Activated CD4-positive, alpha-beta T cell treated with anti-CD3 and anti-CD28 coated beads, Interleukin-2, amount 10 ng/mL, durations not matched to agents 7 days and 5 days (primary cell): ENCODE measurements around the gene PKP3. TPM values are rescaled to one million over a fixed set of nuclear protein-coding genes. Genes with fewer than 3 reads are reported as not detected.

ENCODE experiments used
- CTCF ChIA-PET: fragments of 350-600 bp; sonication (Branson Sonifier 250); formaldehyde crosslinking; loops from one replicate; lab custom pipeline; 2021; ENCODE audit warnings: antibody characterized with exemption; lab: Charles Lee
- POLR2A ChIA-PET: fragments of 350-600 bp; sonication (Branson Sonifier 250); formaldehyde crosslinking; loops from one replicate; lab custom pipeline; 2021; ENCODE audit warnings: antibody characterized with exemption; lab: Charles Lee
- DNase-seq: peaks from one replicate; pipeline ENCODE4 v3.0.0-alpha.2; 2020
- H3K27ac Mint-ChIP-seq: one replicate; pipeline ENCODE4 v1.8.0; 2021; ENCODE audit warnings: mild to moderate bottlenecking, moderate library complexity, mixed read lengths
- H3K27me3 Mint-ChIP-seq: one replicate; pipeline ENCODE4 v1.8.0; 2021; ENCODE audit warnings: mixed read lengths
- H3K36me3 Mint-ChIP-seq: one replicate; pipeline ENCODE4 v1.8.0; 2021; ENCODE audit warnings: low read depth, mixed read lengths
- H3K4me1 Mint-ChIP-seq: one replicate; pipeline ENCODE4 v1.8.0; 2021; ENCODE audit warnings: mixed read lengths
- H3K4me3 Mint-ChIP-seq: one replicate; pipeline ENCODE4 v1.8.0; 2021; ENCODE audit warnings: mild to moderate bottlenecking, moderate library complexity, mixed read lengths
- H3K9me3 Mint-ChIP-seq: one replicate; pipeline ENCODE4 v1.8.0; 2021; ENCODE audit warnings: mixed read lengths
- total RNA-seq, 2 experiments: library from RNA; stranded (reverse); gene quantifications; one replicate each; pipeline ENCODE4 v1.2.3, GENCODE V29; 2021

The PKP3 gene
- total RNA-seq, 2 experiments from 2014 or later, result not detected

GRCh38 chr11:365831-366230 is 28.2 kb upstream of the PKP3 start:
- no peak overlapping the region for H3K27ac Mint-ChIP-seq
- DNase-seq, result no peak
- CTCF ChIA-PET, result interaction anchor here (1.0 to 2.6 kb wide), 2 partner anchors 17 to 115 kb away, joined by 3 to 12 read pairs; no protein-coding TSS in a partner anchor
- no peak overlapping the region for H3K4me3 Mint-ChIP-seq
- peaks cover 37% of the 10 kb centered on the region for H3K27me3 Mint-ChIP-seq
- POLR2A ChIA-PET, result no interaction called here
- H3K9me3 Mint-ChIP-seq, result peaks cover 5% of the 10 kb centered on the region
- H3K36me3 Mint-ChIP-seq, result no peaks in the 10 kb centered on the region
- peaks cover 12% of the 10 kb centered on the region for H3K4me1 Mint-ChIP-seq

GRCh38 chr11:367956-368413 is 26.0 kb upstream of the PKP3 start:
- Mint-ChIP-seq H3K4me3 (peak overlapping the region; percentile 58), H3K27me3 (peaks cover 42% of the 10 kb centered on the region), H3K36me3 (no peaks in the 10 kb centered on the region), H3K9me3 (no peaks in the 10 kb centered on the region), H3K4me1 (peaks cover 12% of the 10 kb centered on the region), H3K27ac (no peak overlapping the region)
- no peak for DNase-seq
- CTCF ChIA-PET, result interaction anchor here (1.4 kb wide), 2 partner anchors 29 to 151 kb away, joined by 4 to 5 read pairs; no protein-coding TSS in a partner anchor
- POLR2A ChIA-PET, result no interaction called here

GRCh38 chr11:368414-369335 is 25.3 kb upstream of the PKP3 start:
- ChIA-PET POLR2A (interaction anchor here (0.6 kb wide), 1 partner anchor 162 kb away, joined by 3 read pairs; the partner anchor contains the start of gene BET1L), CTCF (interaction anchor here (0.6 to 1.4 kb wide), 3 partner anchors 28 to 300 kb away, joined by 3 to 5 read pairs (median 4); no protein-coding TSS in a partner anchor)
- no peak for DNase-seq
- Mint-ChIP-seq H3K4me1 (peaks cover 12% of the 10 kb centered on the region), H3K4me3 (peak overlapping the region; percentile 58), H3K27me3 (peaks cover 42% of the 10 kb centered on the region), H3K36me3 (no peaks in the 10 kb centered on the region), H3K27ac (no peak overlapping the region), H3K9me3 (no peaks in the 10 kb centered on the region)

- Mint-ChIP-seq H3K27ac (no peak within 1 kb of the TSS), H3K27me3 (peaks cover 42% of the 10 kb centered on the region), H3K9me3 (no peaks in the 10 kb centered on the region), H3K4me3 (peak within 1 kb of the TSS; percentile 58), H3K36me3 (peaks cover 5% of the 10 kb centered on the region), H3K4me1 (peaks cover 12% of the 10 kb centered on the region)
- ChIA-PET POLR2A (no interaction called here), CTCF (interaction anchor here (0.9 to 1.4 kb wide), 2 partner anchors 28 kb away, joined by 3 to 4 read pairs; no protein-coding TSS in a partner anchor)
- peak; percentile 26 for DNase-seq
Measured at GRCh38 chr11:369336-370018, 24.5 kb upstream of the PKP3 start, which contains the start of gene B4GALNT4. Gene B4GALNT4 (plus strand): TSS chr11:369499. CDS start chr11:369804, 305 bp downstream.

GRCh38 chr11:370070-370941 is 23.7 kb upstream of the PKP3 start:
- peak overlapping the region; percentile 36 for H3K27ac Mint-ChIP-seq
- H3K36me3 Mint-ChIP-seq, result peaks cover 5% of the 10 kb centered on the region
- DNase-seq, result no peak
- peak overlapping the region; percentile 45 for H3K4me3 Mint-ChIP-seq
- no peaks in the 10 kb centered on the region for H3K9me3 Mint-ChIP-seq
- POLR2A ChIA-PET, result no interaction called here
- CTCF ChIA-PET, result interaction anchor here (0.9 kb wide), 1 partner anchor 27 kb away, joined by 3 read pairs; no protein-coding TSS in a partner anchor
- peaks cover 42% of the 10 kb centered on the region for H3K27me3 Mint-ChIP-seq
- H3K4me1 Mint-ChIP-seq, result peaks cover 12% of the 10 kb centered on the region

- DNase-seq, result no peak
- peaks cover 12% of the 10 kb centered on the region for H3K4me1 Mint-ChIP-seq
- peak overlapping the region; percentile 36 for H3K27ac Mint-ChIP-seq
- ChIA-PET CTCF (interaction anchor here (1.0 kb wide), 1 partner anchor 26 kb away, joined by 3 read pairs; no protein-coding TSS in a partner anchor), POLR2A (no interaction called here)
- no peaks in the 10 kb centered on the region for H3K9me3 Mint-ChIP-seq
- H3K36me3 Mint-ChIP-seq, result peaks cover 5% of the 10 kb centered on the region
- peaks cover 39% of the 10 kb centered on the region for H3K27me3 Mint-ChIP-seq
- peak overlapping the region; percentile 25 for H3K4me3 Mint-ChIP-seq
Measured at GRCh38 chr11:371051-371450, 23.0 kb upstream of the PKP3 start.

- Mint-ChIP-seq H3K36me3 (peaks cover 5% of the 10 kb centered on the region), H3K27ac (no peak overlapping the region), H3K27me3 (peaks cover 32% of the 10 kb centered on the region), H3K4me1 (peaks cover 12% of the 10 kb centered on the region), H3K9me3 (no peaks in the 10 kb centered on the region), H3K4me3 (no peak overlapping the region)
- CTCF ChIA-PET, result interaction anchor here (0.6 to 1.1 kb wide), 3 partner anchors 25 to 147 kb away, joined by 3 to 4 read pairs (median 4); no protein-coding TSS in a partner anchor
- DNase-seq, result no peak
- POLR2A ChIA-PET, result no interaction called here
Measured at GRCh38 chr11:371716-372590, 22.1 kb upstream of the PKP3 start.

- Mint-ChIP-seq H3K27me3 (peaks cover 21% of the 10 kb centered on the region), H3K4me3 (no peak overlapping the region), H3K27ac (no peak overlapping the region), H3K36me3 (peaks cover 5% of the 10 kb centered on the region), H3K4me1 (peaks cover 10% of the 10 kb centered on the region), H3K9me3 (no peaks in the 10 kb centered on the region)
- ChIA-PET POLR2A (no interaction called here), CTCF (interaction anchor here (0.6 kb wide), 1 partner anchor 83 kb away, joined by 4 read pairs; no protein-coding TSS in a partner anchor)
- DNase-seq, result no peak
Measured at GRCh38 chr11:372809-373715, 20.9 kb upstream of the PKP3 start.

- ChIA-PET CTCF (no interaction called here), POLR2A (no interaction called here)
- DNase-seq, result no peak
- Mint-ChIP-seq H3K27me3 (peaks cover 14% of the 10 kb centered on the region), H3K27ac (peak overlapping the region; percentile 68), H3K36me3 (peaks cover 5% of the 10 kb centered on the region), H3K9me3 (no peaks in the 10 kb centered on the region), H3K4me3 (no peak overlapping the region), H3K4me1 (peaks cover 5% of the 10 kb centered on the region)
Measured at GRCh38 chr11:373716-374551, 20.1 kb upstream of the PKP3 start.
